GM18499 (cell line): ENCODE data around the gene CPNE1.
"Not testable (repeated sequence)": the region's sequence is repeated elsewhere in the genome, so short reads cannot be mapped to it uniquely, and the experiment has no call there.

Experiments used
- ATAC-seq: cut with Tn5 transposase; IDR thresholded peaks from one replicate; pipeline ENCODE4 v1.9.1; 2021; ENCODE audit warnings: moderate number of reproducible peaks; ENCODE audit not compliant: insufficient read depth, unreplicated experiment

Gene CPNE1

GRCh38 chr20:35664466-35665206 is at the start of gene CPNE1, which contains the start of gene RBM12:
TSS of gene CPNE1 (minus strand) at chr20:35664900. CDS start at chr20:35632923, 31,977 bp downstream.
TSS of gene RBM12 (minus strand) at chr20:35664900. CDS start at chr20:35655322, 9,578 bp downstream.
- ATAC-seq, result peak; percentile 48

GRCh38 chr20:35714127-35714526 is 49.4 kb upstream of the CPNE1 start:
- ATAC-seq, result no peak

GRCh38 chr20:35713120-35713519 is 48.4 kb upstream of the CPNE1 start:
- not testable (repeated sequence) for ATAC-seq

- no peak for ATAC-seq
Observed at GRCh38 chr20:35711588-35712209, 47.0 kb upstream of the CPNE1 start.

- no peak for ATAC-seq
Observed at GRCh38 chr20:35710884-35711587, 46.3 kb upstream of the CPNE1 start.

- no peak for ATAC-seq
Observed at GRCh38 chr20:35710039-35710438, 45.3 kb upstream of the CPNE1 start.

- no peak for ATAC-seq
Observed at GRCh38 chr20:35709259-35709658, 44.6 kb upstream of the CPNE1 start.

- ATAC-seq, result no peak
Observed at GRCh38 chr20:35708502-35708901, 43.8 kb upstream of the CPNE1 start.

- not testable (repeated sequence) for ATAC-seq
Observed at GRCh38 chr20:35706591-35707529, 42.2 kb upstream of the CPNE1 start.

GRCh38 chr20:35705894-35706293 is 41.2 kb upstream of the CPNE1 start:
- ATAC-seq, result not testable (repeated sequence)

- ATAC-seq, result no peak
Observed at GRCh38 chr20:35704514-35705261, 40.0 kb upstream of the CPNE1 start.

GRCh38 chr20:35702824-35703695 is 38.4 kb upstream of the CPNE1 start:
- ATAC-seq, result no peak

GRCh38 chr20:35702051-35702823 is 37.5 kb upstream of the CPNE1 start:
- ATAC-seq, result no peak

GRCh38 chr20:35700625-35701148 is 36.0 kb upstream of the CPNE1 start:
- no peak for ATAC-seq

- ATAC-seq, result no peak
Observed at GRCh38 chr20:35699957-35700624, 35.4 kb upstream of the CPNE1 start.

- ATAC-seq, result no peak
Observed at GRCh38 chr20:35699127-35699956, 34.6 kb upstream of the CPNE1 start, which contains the start of the genes NFS1 and ROMO1. TSS of gene NFS1 (minus strand) at chr20:35699352. CDS start at chr20:35699288, 64 bp downstream. TSS of gene ROMO1 (plus strand) at chr20:35699405. CDS start at chr20:35699633, 228 bp downstream.
